HepG2 (cell line): ENCODE data around the gene HMGCS2. TPM values are rescaled to one million over a fixed set of nuclear protein-coding genes. Genes with fewer than 3 reads are reported as not detected.

ENCODE experiments used
- ATAC-seq: fragments of 200-7000 bp; cut with Tn5 transposase; 3 replicates; pipeline ENCODE4 v1.9.1; 2020; ENCODE audit warnings: mild to moderate bottlenecking, moderate library complexity
- BruUV-seq: library from RNA; stranded (reverse); fragments of 400-500 nt; replicated peaks from 2 replicates; lab custom pipeline; 2021; lab: Mats Ljungman, UMichigan
- CTCF ChIA-PET: fragments of 300-600 bp; formaldehyde crosslinking; extraction: SDS; loops from one replicate; lab custom pipeline; 2021; ENCODE audit warnings: low total read pairs, inconsistent platforms, low intra/inter-chr PET ratio; lab: Yijun Ruan, JAX
- POLR2A ChIA-PET: fragments of 350-600 bp; sonication (Branson Sonifier 250); formaldehyde crosslinking; loops from one replicate; lab custom pipeline; 2020; ENCODE audit warnings: antibody characterized with exemption, inconsistent platforms; lab: Yijun Ruan, JAX
- DNase-seq: peaks from one replicate; pipeline ENCODE4 v3.0.0-alpha.2; 2015; ENCODE audit warnings: low spot score
- FAIRE-seq: peaks from 3 replicates; lab custom pipeline; 2011; peaks lifted over from hg19 to GRCh38; lab: Jason Lieb, UNC
- H2AFZ ChIP-seq: one replicate; pipeline ENCODE4 v1.6.1; 2011; ENCODE audit warnings: low read length, inconsistent platforms
- H3K27ac ChIP-seq: fragments of 300-600 bp; 3 replicates; pipeline ENCODE4 v1.8.0; 2011; ENCODE audit warnings: mixed run types, mild to moderate bottlenecking, mixed read lengths, low read length, inconsistent platforms; ENCODE audit not compliant: insufficient read depth; ENCODE audit errors: extremely low read length
- H3K27me3 ChIP-seq, 2 experiments: fragments of 200-600 bp in 1 of 2; 2 replicates in 1 of 2; 3 replicates in 1 of 2; pipeline versions ENCODE4 v1.6.0 to v1.8.0; 2011; ENCODE audit warnings: low read length in 2 of 2, mild to moderate bottlenecking in 2 of 2, moderate library complexity in 2 of 2, inconsistent platforms in 1 of 2; ENCODE audit not compliant: insufficient read depth in 2 of 2, control insufficient read depth in 1 of 2
- H3K36me3 ChIP-seq, 2 experiments: fragments of 200-600 bp in 1 of 2; replicated peaks in 1 of 2; 2 replicates in 1 of 2; 3 replicates in 1 of 2; pipeline versions ENCODE4 v1.5.1 to v1.8.0; 2011; ENCODE audit warnings: low read length in 2 of 2, inconsistent platforms in 1 of 2; ENCODE audit not compliant: insufficient read depth in 2 of 2, control insufficient read depth in 1 of 2
- H3K4me1 ChIP-seq: 2 replicates; pipeline ENCODE4 v1.5.1; 2012; ENCODE audit warnings: low read length, inconsistent platforms; ENCODE audit not compliant: insufficient read depth
- H3K4me2 ChIP-seq: 2 replicates; pipeline ENCODE4 v1.6.0; 2011; ENCODE audit warnings: low read depth, low read length, inconsistent platforms
- H3K4me3 ChIP-seq, 3 experiments: fragments of 200-600 bp in 1 of 3; sonication (generic), shearing (Covaris generic) in 1 of 3; replicated peaks in 1 of 3; 2 replicates each; pipeline ENCODE4 v1.5.1; 2011 to 2016; ENCODE audit warnings: low read length in 3 of 3, inconsistent platforms in 2 of 3, low read depth in 2 of 3, mild to moderate bottlenecking in 2 of 3, control low read depth in 1 of 3, mixed read lengths in 1 of 3; ENCODE audit not compliant: insufficient read depth in 1 of 3
- H3K79me2 ChIP-seq: one replicate; pipeline ENCODE4 v1.6.1; 2011; ENCODE audit warnings: low read length, inconsistent platforms; ENCODE audit not compliant: insufficient read depth
- H3K9ac ChIP-seq: 2 replicates; pipeline ENCODE4 v1.6.0; 2011; ENCODE audit warnings: mild to moderate bottlenecking, low read depth, low read length, inconsistent platforms; ENCODE audit not compliant: insufficient read depth
- H3K9me3 ChIP-seq: 2 replicates; pipeline ENCODE4 v1.5.1; 2012; ENCODE audit warnings: mild to moderate bottlenecking, low read length
- H4K20me1 ChIP-seq: 2 replicates; pipeline ENCODE4 v1.6.0; 2011; ENCODE audit warnings: inconsistent platforms, mild to moderate bottlenecking, low read length, moderate library complexity; ENCODE audit not compliant: insufficient read depth
- HINFP ChIP-seq: sonication (generic); formaldehyde crosslinking; IDR thresholded peaks from 2 replicates; pipeline ENCODE4 v1.4.0; 2020; ENCODE audit warnings: low read depth, mild to moderate bottlenecking, missing genetic modification reagents
- MYC ChIP-seq: sonication (generic); formaldehyde crosslinking; IDR thresholded peaks from 2 replicates; pipeline ENCODE4 v1.9.0; 2021; ENCODE audit warnings: missing genetic modification reagents, borderline replicate concordance
- PHF5A ChIP-seq: IDR thresholded peaks from one replicate; pipeline ENCODE4 v1.6.1; 2018; ENCODE audit warnings: low read depth, missing genetic modification reagents; ENCODE audit not compliant: unreplicated experiment
- SMAD1 ChIP-seq: sonication (generic); formaldehyde crosslinking; IDR thresholded peaks from 2 replicates; pipeline ENCODE4 v1.4.0; 2020; ENCODE audit warnings: missing genetic modification reagents, low read depth, mild to moderate bottlenecking, borderline replicate concordance
- ZBED4 ChIP-seq: sonication (generic); formaldehyde crosslinking; IDR thresholded peaks from 2 replicates; pipeline ENCODE4 v1.4.0; 2020; ENCODE audit warnings: missing genetic modification reagents, borderline replicate concordance
- ZBTB14 ChIP-seq: sonication (generic); formaldehyde crosslinking; IDR thresholded peaks from 2 replicates; pipeline ENCODE4 v1.4.0; 2020; ENCODE audit warnings: missing genetic modification reagents
- ZBTB33 ChIP-seq: sonication (generic); formaldehyde crosslinking; IDR thresholded peaks from 2 replicates; pipeline ENCODE4 v1.4.0; 2020; ENCODE audit warnings: missing genetic modification reagents
- ZEB1 ChIP-seq: IDR thresholded peaks from 2 replicates; pipeline ENCODE4 v1.6.1; 2012; ENCODE audit warnings: mild to moderate bottlenecking, low read depth, inconsistent platforms; ENCODE audit not compliant: insufficient replicate concordance
- ZFP36L1 ChIP-seq: sonication (generic); formaldehyde crosslinking; IDR thresholded peaks from 2 replicates; pipeline ENCODE4 v1.8.0; 2022; ENCODE audit warnings: mild to moderate bottlenecking, missing genetic modification reagents, moderate library complexity
- ZFY ChIP-seq: sonication (generic); formaldehyde crosslinking; IDR thresholded peaks from 2 replicates; pipeline ENCODE4 v1.4.0; 2020; ENCODE audit warnings: missing genetic modification reagents
- ZNF503 ChIP-seq: sonication (generic); formaldehyde crosslinking; IDR thresholded peaks from 2 replicates; pipeline ENCODE4 v1.4.0; 2020; ENCODE audit warnings: missing genetic modification reagents
- WGBS: methylation state at CpG from one replicate; pipeline ENCODE4 v1.1.6; 2017; ENCODE audit warnings: low lambda C conversion rate; 5-methylcytosine and 5-hydroxymethylcytosine counted together
- in situ Hi-C: cut with HindIII; loops from 2 replicates; pipeline ENCODE4 v1.10.0; 2017; ENCODE audit warnings: low pct_unique_long_range_greater_than_20kb; ENCODE audit not compliant: extremely low pct_ligation_motif_present
- intact Hi-C: fragments of 100-400 bp; cut with micrococcal nuclease; formaldehyde crosslinking; loops from one replicate; pipeline ENCODE4 v1.10.0; 2022; ENCODE audit not compliant: unreplicated experiment
- polyA plus RNA-seq, 8 experiments: library from polyadenylated mRNA; depleted of rRNA in 3 of 8; stranded (reverse) in 7 of 8; unstranded in 1 of 8; fragments of >200 nt; fragmentation: Illumina TruSeq in 4 of 8; extraction: Trizol in 4 of 8; gene quantifications; 2 replicates each; pipeline versions ENCODE4 v1.2.1 to v1.2.3, GENCODE V29; 2011 to 2016; ENCODE audit warnings: low read depth in 4 of 8, missing spikeins in 1 of 8, mixed read lengths in 1 of 8; ENCODE audit not compliant: insufficient read depth in 1 of 8
- total RNA-seq, 5 experiments: library from RNA; depleted of rRNA; stranded (reverse); fragments of >200 nt; fragmentation: Illumina TruSeq; extraction: Trizol; gene quantifications; 2 replicates each; pipeline ENCODE4 v1.2.3, GENCODE V29; 2016; ENCODE audit warnings: low read depth in 1 of 5

HMGCS2 gene
- total and polyA plus RNA-seq, 2 of the 13 experiments (the other 11 are each of a cell fraction or from before 2014, with no cell fraction given): 0.44 to 1.5 TPM

- TF ChIP-seq SMAD1 (CRISPR knock-in tag) (peak; percentile 80; the same call in 1 of the 2 replicates), ZBTB33 (CRISPR knock-in tag) (no peak), ZEB1 (no peak)
Measured at GRCh38 chr1:119724611-119725218, 44.0 kb downstream of the HMGCS2 start (continued).

- Histone ChIP-seq H3K27ac (peak overlapping the region; percentile 60), H4K20me1 (peaks cover 7% of the 10 kb centered on the region), H3K79me2 (peaks cover 50% of the 10 kb centered on the region), H2AFZ (no peak overlapping the region), H3K4me3 (no peak overlapping the region), H3K36me3 (peaks cover 28 to 71% of the 10 kb centered on the region in 2 experiments), H3K4me1 (peaks cover 99% of the 10 kb centered on the region), H3K4me2 (peak overlapping the region; percentile 25; the same call in 1 of the 2 replicates), H3K27me3 (no peaks in the 10 kb centered on the region), H3K9me3 (no peaks in the 10 kb centered on the region), H3K9ac (no peak overlapping the region)
- no TSS peak for BruUV-seq
- POLR2A ChIA-PET: interaction anchor here (2.2 kb wide), 1 partner anchor 10 kb away, joined by 15 read pairs; the partner anchor contains the start of gene PHGDH
- ATAC-seq (peak; percentile 6; the same call in 2 of the 3 replicates), FAIRE-seq (peak; percentile 59), DNase-seq (no peak)
- WGBS: 43% methylated on average over 5 of the region's 5 CpGs
- in situ Hi-C loops (no loop called here), intact Hi-C loops (no loop called here)
- CTCF ChIA-PET: no interaction called here
- TF ChIP-seq ZFP36L1 (CRISPR knock-in tag) (no peak), HINFP (no peak), ZFY (CRISPR knock-in tag) (no peak), PHF5A (CRISPR knock-in tag) (no peak), ZBTB14 (CRISPR knock-in tag) (no peak), MYC (CRISPR knock-in tag) (no peak), ZBED4 (no peak), ZNF503 (CRISPR knock-in tag) (no peak)
Measured at GRCh38 chr1:119721896-119722295, 46.8 kb downstream of the HMGCS2 start.
